Right atrium auricular region (tissue), 2 donors: ENCODE results near the gene NPIPB2. TPM values are rescaled to one million over a fixed set of nuclear protein-coding genes. Genes with fewer than 3 reads are reported as not detected.

ENCODE experiments used
- DNase-seq: peaks from one replicate; pipeline ENCODE4 v3.0.0-alpha.2; 2019; ENCODE audit warnings: low spot score
- H3K27ac ChIP-seq, 2 donors: fragments of 200-600 bp; sonication (generic); 1 replicate in 1 of 2; 2 replicates in 1 of 2; pipeline ENCODE4 v1.5.1; 2016 to 2019
- H3K27me3 ChIP-seq, 2 donors: fragments of 200-600 bp; sonication (generic); one replicate each; pipeline versions ENCODE4 v1.5.1 to v1.6.0; 2017 to 2019
- H3K36me3 ChIP-seq: fragments of 200-600 bp; sonication (generic); one replicate; pipeline ENCODE4 v1.5.1; 2016
- H3K4me1 ChIP-seq, 2 donors: fragments of 200-600 bp; sonication (generic); one replicate each; pipeline versions ENCODE4 v1.5.1 to v1.6.0; 2017 to 2019
- H3K4me3 ChIP-seq, 2 donors: fragments of 200-600 bp; sonication (generic); 1 replicate in 1 of 2; 2 replicates in 1 of 2; pipeline ENCODE4 v1.5.1; 2017 to 2019; ENCODE audit warnings: mild to moderate bottlenecking in 1 of 2, moderate library complexity in 1 of 2
- H3K9me3 ChIP-seq, 2 donors: fragments of 200-600 bp; sonication (generic); one replicate each; pipeline ENCODE4 v1.5.1; 2019
- CTCF ChIP-seq, 2 donors: fragments of 200-600 bp; sonication (generic); IDR thresholded peaks; one replicate each; pipeline ENCODE4 v1.5.1; 2019; ENCODE audit warnings: antibody characterized with exemption in 2 of 2
- total RNA-seq, 2 donors: library from RNA; depleted of rRNA; stranded (reverse); fragments of >200 nt; gene quantifications; one replicate each; pipeline ENCODE4 v1.1.0, GENCODE V29; 2016

Gene NPIPB2
- total RNA-seq, 2 donors from 2014 or later: 3.0 TPM; not detected in 1

GRCh38 chr16:11915644-11916523 lies 26.0 kb downstream of the NPIPB2 start, which contains the start of gene GSPT1:
TSS of gene GSPT1 (minus strand) at chr16:11915956. CDS start at chr16:11915720, 236 bp downstream.
- peak within 1 kb of the TSS; percentile 96 to 99 for H3K4me3 ChIP-seq
- H3K36me3 ChIP-seq: no peaks in the 10 kb centered on the region
- DNase-seq: peak; percentile 99
- no peaks in the 10 kb centered on the region for H3K27me3 ChIP-seq
- TF ChIP-seq CTCF (IDR thresholded peaks at IDR 0.05): peak in 1 of 2 donors; percentile 24
- peak within 1 kb of the TSS; percentile 90 to 96 for H3K27ac ChIP-seq
- peaks cover 0 to 36% of the 10 kb centered on the region in 2 donors for H3K4me1 ChIP-seq
- no peaks in the 10 kb centered on the region for H3K9me3 ChIP-seq

- no peaks in the 10 kb centered on the region for H3K36me3 ChIP-seq
Observed at GRCh38 chr16:11915114-11915643, 26.7 kb downstream of the NPIPB2 start.

GRCh38 chr16:11914210-11915113 lies 27.4 kb downstream of the NPIPB2 start:
- no peak for DNase-seq
- no peaks in the 10 kb centered on the region for H3K36me3 ChIP-seq
- H3K4me1 ChIP-seq: peaks cover 0 to 50% of the 10 kb centered on the region in 2 donors
- peak overlapping the region; percentile 90 to 96 for H3K27ac ChIP-seq
- TF ChIP-seq CTCF (IDR thresholded peaks at IDR 0.05): no peak
- H3K4me3 ChIP-seq: peak overlapping the region; percentile 96 to 99
- H3K27me3 ChIP-seq: no peaks in the 10 kb centered on the region
- no peaks in the 10 kb centered on the region for H3K9me3 ChIP-seq

More at GRCh38 chr16:11915114-11915643, 26.7 kb downstream of the NPIPB2 start:
- DNase-seq: no peak
- Histone ChIP-seq H3K9me3 (no peaks in the 10 kb centered on the region), H3K27ac (peak overlapping the region; percentile 90 to 96), H3K27me3 (no peaks in the 10 kb centered on the region), H3K4me1 (peaks cover 0 to 43% of the 10 kb centered on the region in 2 donors), H3K4me3 (peak overlapping the region; percentile 96 to 99)
- no peak for TF ChIP-seq CTCF (IDR thresholded peaks at IDR 0.05)

- DNase-seq: no peak
- TF ChIP-seq CTCF (IDR thresholded peaks at IDR 0.05): no peak
- no peaks in the 10 kb centered on the region for H3K36me3 ChIP-seq
- H3K27ac ChIP-seq: peak overlapping the region; percentile 90 to 96
- H3K4me3 ChIP-seq: peak overlapping the region; percentile 96 to 99
- no peaks in the 10 kb centered on the region for H3K9me3 ChIP-seq
- H3K4me1 ChIP-seq: peaks cover 0 to 53% of the 10 kb centered on the region in 2 donors
- no peaks in the 10 kb centered on the region for H3K27me3 ChIP-seq
Observed at GRCh38 chr16:11913425-11914079, 28.3 kb downstream of the NPIPB2 start.
